ENCODE data around the gene ATRN.
"Not testable (repeated sequence)": the region's sequence is repeated elsewhere in the genome, so short reads cannot be mapped to it uniquely, and the experiment has no call there.

The ATRN gene

DNA sequence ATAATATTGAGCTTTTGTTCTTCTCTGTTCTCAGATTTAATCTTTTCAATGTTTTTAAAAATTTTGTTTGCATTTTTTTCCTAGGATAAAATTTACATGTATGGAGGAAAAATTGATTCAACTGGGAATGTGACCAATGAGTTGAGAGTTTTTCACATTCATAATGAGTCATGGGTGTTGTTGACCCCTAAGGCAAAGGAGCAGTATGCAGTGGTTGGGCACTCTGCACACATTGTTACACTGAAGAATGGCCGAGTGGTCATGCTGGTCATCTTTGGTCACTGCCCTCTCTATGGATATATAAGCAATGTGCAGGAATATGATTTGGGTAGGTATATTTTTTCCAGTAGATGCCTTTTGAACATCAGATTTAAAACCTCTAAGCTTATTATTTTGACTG is 89.8 kb downstream of the ATRN start:
- in situ Hi-C loops (cut with HindIII; ENCODE audit: low sequenced_read_pairs), result loop anchor here (5.0 kb wide), 1 partner anchor 72 kb away; no protein-coding TSS in a partner anchor

DNA sequence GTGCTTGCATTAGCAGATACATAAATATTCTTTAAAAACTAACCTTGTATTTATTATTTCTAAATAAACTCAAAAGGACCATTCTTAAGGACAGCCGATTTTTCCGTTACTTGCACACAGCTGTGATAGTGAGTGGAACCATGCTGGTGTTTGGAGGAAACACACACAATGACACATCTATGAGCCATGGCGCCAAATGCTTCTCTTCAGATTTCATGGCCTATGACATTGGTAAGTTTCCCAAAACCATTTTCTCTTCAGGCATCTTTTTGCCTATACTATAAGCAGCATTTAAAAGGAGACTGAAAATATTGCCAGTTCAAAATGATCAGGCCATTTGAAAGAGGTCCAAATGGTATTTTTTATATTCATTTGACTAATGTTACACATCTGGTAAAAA is 92.3 kb downstream of the ATRN start:
- in situ Hi-C loops (cut with HindIII; ENCODE audit: low sequenced_read_pairs), result loop anchor here (5.0 kb wide), 1 partner anchor 69 kb away; no protein-coding TSS in a partner anchor

DNA sequence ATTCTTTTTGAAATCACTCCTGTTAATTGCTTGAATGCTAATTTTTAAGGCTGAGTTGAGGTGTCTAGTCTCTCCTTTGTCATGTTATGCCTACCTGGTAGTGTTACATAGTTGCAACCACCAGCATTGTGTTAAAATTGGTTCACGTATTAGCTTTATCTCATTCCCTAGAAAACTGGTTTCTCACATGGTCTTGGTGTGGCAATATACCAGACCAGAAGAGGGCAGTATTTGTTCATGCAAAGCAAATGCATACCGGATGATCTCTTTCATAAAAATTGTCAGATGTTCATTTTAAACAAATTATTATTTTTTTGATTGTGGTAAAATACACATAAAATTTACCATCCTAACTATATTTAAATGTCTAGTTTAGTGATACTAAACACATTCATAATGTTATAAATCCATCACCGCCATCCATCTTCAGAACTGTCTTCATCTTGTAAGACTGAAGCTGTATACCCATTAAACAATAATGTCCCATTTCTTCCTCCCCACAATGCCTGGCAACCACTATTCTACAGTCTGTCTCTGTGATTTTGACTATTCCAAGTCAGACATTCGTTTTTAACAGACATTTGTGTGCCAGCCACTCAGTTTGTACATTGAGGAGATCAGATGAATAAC is 92.8 kb downstream of the ATRN start:
- in situ Hi-C loops (cut with HindIII; ENCODE audit: low sequenced_read_pairs), result loop anchor here (5.0 kb wide), 1 partner anchor 69 kb away; no protein-coding TSS in a partner anchor

- in situ Hi-C loops (cut with HindIII; ENCODE audit: low sequenced_read_pairs), result no loop called here
Measured at GRCh38 chr20:3565851-3566250, 95.0 kb downstream of the ATRN start.

- in situ Hi-C loops (cut with HindIII; ENCODE audit: low sequenced_read_pairs), result no loop called here
Measured at GRCh38 chr20:3572151-3572550, 101.3 kb downstream of the ATRN start.

- in situ Hi-C loops (cut with HindIII; ENCODE audit: low sequenced_read_pairs), result no loop called here
Measured at GRCh38 chr20:3576363-3576762, 105.5 kb downstream of the ATRN start.

DNA sequence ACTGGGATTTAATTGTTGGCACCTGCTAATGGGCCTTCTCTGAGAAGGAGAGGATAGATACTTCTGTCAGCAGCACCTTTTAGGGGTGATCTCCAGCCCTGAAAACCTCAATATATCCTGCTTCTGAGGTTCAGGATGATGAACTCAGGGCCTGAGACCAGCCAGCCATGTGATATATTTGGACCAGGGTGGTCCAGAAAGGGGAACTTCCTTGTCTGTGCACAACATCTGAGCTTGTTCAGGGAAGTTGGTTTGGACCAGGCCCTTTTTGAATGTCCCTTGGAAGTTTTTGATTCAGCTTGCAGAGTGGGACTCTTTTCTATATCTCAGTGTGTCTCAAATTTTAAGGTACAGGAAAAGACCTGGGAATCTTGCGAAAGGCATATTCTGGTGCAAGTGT is 106.5 kb downstream of the ATRN start:
- in situ Hi-C loops (cut with HindIII; ENCODE audit: low sequenced_read_pairs), result no loop called here

- in situ Hi-C loops (cut with HindIII; ENCODE audit: low sequenced_read_pairs), result no loop called here
Measured at GRCh38 chr20:3580412-3580811, 109.6 kb downstream of the ATRN start.

DNA sequence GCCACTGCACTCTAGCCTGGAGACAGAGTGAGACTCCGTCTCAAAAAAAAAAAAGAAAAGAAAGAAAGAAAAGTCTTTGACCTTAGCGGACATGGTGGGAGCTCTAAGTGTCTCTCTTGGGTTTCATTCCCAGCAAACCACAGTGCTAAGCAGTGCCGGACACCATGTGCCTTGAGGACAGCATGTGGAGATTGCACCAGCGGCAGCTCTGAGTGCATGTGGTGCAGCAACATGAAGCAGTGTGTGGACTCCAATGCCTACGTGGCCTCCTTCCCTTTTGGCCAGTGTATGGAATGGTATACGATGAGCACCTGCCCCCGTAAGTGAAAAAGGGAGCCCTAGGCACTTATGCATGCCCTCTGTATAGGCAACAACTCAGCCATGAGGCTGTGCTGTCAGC is 112.9 kb downstream of the ATRN start:
- in situ Hi-C loops (cut with HindIII; ENCODE audit: low sequenced_read_pairs), result no loop called here

- in situ Hi-C loops (cut with HindIII; ENCODE audit: low sequenced_read_pairs), result no loop called here
Measured at GRCh38 chr20:3586093-3586492, 115.3 kb downstream of the ATRN start.

DNA sequence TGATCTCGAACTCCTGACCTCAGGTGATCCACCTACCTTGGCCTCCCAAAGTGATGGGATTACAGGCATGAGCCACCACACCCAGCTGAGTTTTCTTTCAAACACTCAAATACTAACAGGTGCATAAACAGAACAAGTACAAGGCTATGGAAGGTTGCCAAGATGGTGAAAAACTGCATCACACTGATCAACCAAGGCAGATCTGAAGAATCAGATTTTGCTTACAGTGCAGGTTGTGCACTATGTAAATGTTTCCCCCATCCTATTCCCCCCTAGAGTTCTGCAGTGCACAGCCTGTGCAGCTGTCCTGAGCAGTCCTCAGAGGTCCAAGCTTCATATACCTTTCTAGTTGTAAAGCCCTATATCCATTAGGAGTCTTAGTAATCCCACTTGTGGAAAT is 119.3 kb downstream of the ATRN start:
- in situ Hi-C loops (cut with HindIII; ENCODE audit: low sequenced_read_pairs), result no loop called here

- in situ Hi-C loops (cut with HindIII; ENCODE audit: low sequenced_read_pairs), result no loop called here
Measured at GRCh38 chr20:3592931-3593330, 122.1 kb downstream of the ATRN start.

- in situ Hi-C loops (cut with HindIII; ENCODE audit: low sequenced_read_pairs), result no loop called here
Measured at GRCh38 chr20:3595541-3595940, 124.7 kb downstream of the ATRN start.

DNA sequence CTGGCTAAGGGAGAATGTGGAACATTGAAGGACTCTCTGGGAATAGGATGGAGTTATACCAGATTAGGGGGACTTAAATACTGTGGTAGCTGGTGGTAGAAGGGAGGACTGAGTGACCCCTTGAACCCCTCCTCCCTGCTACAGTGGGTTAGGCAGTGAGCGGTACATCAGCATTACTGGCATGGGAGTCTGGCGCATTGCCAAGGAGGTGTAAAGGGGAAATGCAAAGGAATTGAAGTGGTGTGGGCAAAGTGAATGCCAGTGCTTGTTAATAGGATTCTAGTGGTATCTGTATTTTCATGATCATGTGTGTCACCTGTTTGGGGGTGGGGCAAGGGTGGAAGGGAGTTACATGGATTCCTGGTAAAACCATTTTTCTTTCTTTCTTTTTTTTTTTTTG is 132.3 kb downstream of the ATRN start:
- in situ Hi-C loops (cut with HindIII; ENCODE audit: low sequenced_read_pairs), result no loop called here

- in situ Hi-C loops (cut with HindIII; ENCODE audit: low sequenced_read_pairs), result not testable (repeated sequence)
Measured at GRCh38 chr20:3605386-3605886, 134.6 kb downstream of the ATRN start.

DNA sequence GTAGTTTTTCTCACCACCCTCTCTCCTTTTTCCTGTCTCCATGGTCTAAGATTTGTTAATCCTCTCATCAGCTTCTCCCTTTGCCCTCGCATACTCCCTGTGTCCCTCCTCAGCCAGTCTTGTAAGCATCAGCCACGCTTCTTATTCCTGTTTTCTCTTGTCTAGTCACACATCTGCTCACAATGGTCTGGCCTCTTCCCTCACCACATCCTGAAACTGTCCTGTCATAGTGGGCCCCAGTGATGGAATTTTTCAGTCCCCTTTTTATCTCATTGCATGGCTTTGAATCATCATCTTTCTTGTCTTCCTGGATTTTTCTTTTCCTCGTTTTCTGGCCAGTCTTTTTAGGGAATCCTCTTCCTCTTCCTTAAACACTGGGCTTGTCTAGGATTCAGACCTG is 135.2 kb downstream of the ATRN start:
- in situ Hi-C loops (cut with HindIII; ENCODE audit: low sequenced_read_pairs), result no loop called here

- in situ Hi-C loops (cut with HindIII; ENCODE audit: low sequenced_read_pairs), result no loop called here
Measured at GRCh38 chr20:3611901-3612300, 141.1 kb downstream of the ATRN start.

GRCh38 chr20:3612795-3613572 is 142.2 kb downstream of the ATRN start:
- in situ Hi-C loops (cut with HindIII; ENCODE audit: low sequenced_read_pairs), result no loop called here

- in situ Hi-C loops (cut with HindIII; ENCODE audit: low sequenced_read_pairs), result no loop called here
Measured at GRCh38 chr20:3613821-3614440, 143.1 kb downstream of the ATRN start.

- in situ Hi-C loops (cut with HindIII; ENCODE audit: low sequenced_read_pairs), result no loop called here
Measured at GRCh38 chr20:3614466-3614865, 143.6 kb downstream of the ATRN start.

DNA sequence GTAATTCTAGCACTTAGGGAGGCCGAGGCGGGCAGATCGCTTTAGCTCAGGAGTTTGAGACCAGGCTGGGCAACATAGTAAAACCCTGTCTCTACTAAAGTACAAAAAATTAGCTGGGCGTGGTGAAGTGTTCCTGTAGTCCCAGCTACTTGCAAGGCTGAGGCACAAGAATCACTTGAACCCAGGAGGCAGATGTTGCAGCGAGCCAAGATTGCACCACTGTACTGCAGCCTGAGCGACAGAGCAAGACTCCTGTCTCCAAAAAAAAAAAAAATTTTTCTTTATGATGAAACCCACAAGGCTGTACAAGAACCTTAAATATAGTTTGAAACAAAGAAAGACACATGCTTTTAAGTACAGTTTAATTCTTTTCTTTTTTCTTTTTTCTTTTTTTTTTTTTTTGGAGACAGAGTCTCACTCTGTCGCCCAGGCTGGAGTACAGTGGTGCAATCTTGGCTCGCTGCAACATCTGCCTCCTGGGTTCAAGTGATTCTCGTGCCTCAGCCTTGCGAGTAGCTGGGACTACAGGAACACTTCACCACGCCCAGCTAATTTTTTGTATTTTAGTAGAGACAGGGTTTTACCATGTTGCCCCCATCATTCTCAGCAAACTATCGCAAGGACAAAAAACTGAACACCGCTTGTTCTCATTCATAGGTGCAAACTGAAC is 144.5 kb downstream of the ATRN start:
- in situ Hi-C loops (cut with HindIII; ENCODE audit: low sequenced_read_pairs), result not testable (repeated sequence)

Data from endothelial cell of hepatic sinusoid (primary cell).